Measurements from ENCODE around the gene ATP10A.
"Not testable (repeated sequence)": the region's sequence is repeated elsewhere in the genome, so short reads cannot be mapped to it uniquely, and the experiment has no call there.

The ATP10A gene

GRCh38 chr15:25858952-25859760, 4.0 kb downstream of the ATP10A start:
- TF ChIP-seq CTCF (IDR thresholded peaks at IDR 0.05; ENCODE audit: extremely low read depth, missing control alignments), result no peak
- no peak for DNase-seq (ENCODE audit: low spot score)

- not testable (repeated sequence) for DNase-seq (ENCODE audit: low spot score)
These were observed 7.1 kb downstream of the ATP10A start for GRCh38 chr15:25856059-25856458.

- TF ChIP-seq CTCF (IDR thresholded peaks at IDR 0.05; ENCODE audit: extremely low read depth, missing control alignments), result no peak
- no peak for DNase-seq (ENCODE audit: low spot score)
These were observed 10.2 kb downstream of the ATP10A start for GRCh38 chr15:25852661-25853524.

GRCh38 chr15:25852027-25852426, 11.1 kb downstream of the ATP10A start:
- DNase-seq (ENCODE audit: low spot score), result no peak
- TF ChIP-seq CTCF (IDR thresholded peaks at IDR 0.05; ENCODE audit: extremely low read depth, missing control alignments), result no peak

- TF ChIP-seq CTCF (IDR thresholded peaks at IDR 0.05; ENCODE audit: extremely low read depth, missing control alignments), result no peak
- DNase-seq (ENCODE audit: low spot score), result peak; percentile 64
These were observed 12.7 kb downstream of the ATP10A start for GRCh38 chr15:25850154-25851111.

- TF ChIP-seq CTCF (IDR thresholded peaks at IDR 0.05; ENCODE audit: extremely low read depth, missing control alignments), result no peak
- DNase-seq (ENCODE audit: low spot score), result no peak
These were observed 13.8 kb downstream of the ATP10A start for GRCh38 chr15:25849157-25849921.

- no peak for TF ChIP-seq CTCF (IDR thresholded peaks at IDR 0.05; ENCODE audit: extremely low read depth, missing control alignments)
These were observed 14.4 kb downstream of the ATP10A start for GRCh38 chr15:25848784-25849156.

More at GRCh38 chr15:25848784-25849156, 14.4 kb downstream of the ATP10A start:
- DNase-seq (ENCODE audit: low spot score), result no peak
